Mesenchymal stem cell (in vitro differentiated cells and primary cell): Measurements from ENCODE around the gene MDFIC.

Experiments
- DNase-seq: peaks from one replicate; pipeline ENCODE4 v3.0.0-alpha.2; 2013
- H2AFZ ChIP-seq: one replicate; pipeline ENCODE4 v1.6.1; 2013; ENCODE audit warnings: low read depth, mild to moderate bottlenecking, control low read depth, inconsistent platforms, low read length, moderate library complexity
- H2AK5ac ChIP-seq: 2 replicates; pipeline ENCODE4 v1.6.1; 2013; ENCODE audit warnings: low read length, moderate library complexity, mild to moderate bottlenecking, inconsistent platforms; ENCODE audit not compliant: severe bottlenecking
- H2BK120ac ChIP-seq: one replicate; pipeline ENCODE4 v1.6.1; 2013; ENCODE audit warnings: low read depth, mild to moderate bottlenecking, inconsistent platforms, low read length, moderate library complexity
- H2BK12ac ChIP-seq, 2 experiments: one replicate each; pipeline ENCODE4 v1.6.1; 2013; ENCODE audit warnings: inconsistent platforms in 2 of 2, low read length in 2 of 2, mild to moderate bottlenecking in 2 of 2, moderate library complexity in 2 of 2, control low read depth in 1 of 2
- H2BK15ac ChIP-seq: one replicate; pipeline ENCODE4 v1.6.1; 2013; ENCODE audit warnings: mild to moderate bottlenecking, low read depth, inconsistent platforms; ENCODE audit not compliant: poor library complexity, severe bottlenecking
- H2BK5ac ChIP-seq: 2 replicates; pipeline ENCODE4 v1.6.1; 2013; ENCODE audit warnings: low read depth, mild to moderate bottlenecking, low read length, control low read depth, inconsistent platforms; ENCODE audit not compliant: poor library complexity, severe bottlenecking
- H3K14ac ChIP-seq, 2 experiments: one replicate each; pipeline ENCODE4 v1.6.1; 2013; ENCODE audit warnings: inconsistent platforms in 2 of 2, low read length in 2 of 2, control low read depth in 1 of 2, mild to moderate bottlenecking in 1 of 2, moderate library complexity in 1 of 2
- H3K18ac ChIP-seq, 2 experiments: one replicate each; pipeline ENCODE4 v1.6.1; 2013; ENCODE audit warnings: inconsistent platforms in 2 of 2, low read length in 2 of 2, control low read depth in 1 of 2, low read depth in 1 of 2, mild to moderate bottlenecking in 1 of 2
- H3K23ac ChIP-seq, 2 experiments: one replicate each; pipeline ENCODE4 v1.6.1; 2013; ENCODE audit warnings: inconsistent platforms in 2 of 2, low read length in 2 of 2, mild to moderate bottlenecking in 2 of 2, moderate library complexity in 2 of 2, control low read depth in 1 of 2
- H3K27ac ChIP-seq: 2 replicates; pipeline ENCODE4 v1.5.1; 2013; ENCODE audit warnings: mild to moderate bottlenecking, moderate library complexity, low read length, control low read depth, inconsistent platforms; ENCODE audit not compliant: poor library complexity, severe bottlenecking
- H3K27me3 ChIP-seq, 2 experiments: 2 replicates each; pipeline versions ENCODE4 v1.6.1 to v1.7.0; 2013; ENCODE audit warnings: low read length in 2 of 2, mild to moderate bottlenecking in 2 of 2, moderate library complexity in 2 of 2, control low read depth in 1 of 2, inconsistent platforms in 1 of 2; ENCODE audit not compliant: control insufficient read depth in 1 of 2, insufficient read depth in 1 of 2
- H3K36me3 ChIP-seq, 2 experiments: 2 replicates each; pipeline versions ENCODE4 v1.6.1 to v1.7.0; 2013; ENCODE audit warnings: low read length in 2 of 2, control low read depth in 1 of 2, inconsistent platforms in 1 of 2, low read depth in 1 of 2, mild to moderate bottlenecking in 1 of 2; ENCODE audit not compliant: insufficient read depth in 2 of 2, control insufficient read depth in 1 of 2
- H3K4ac ChIP-seq, 2 experiments: one replicate each; pipeline ENCODE4 v1.6.1; 2013; ENCODE audit warnings: inconsistent platforms in 2 of 2, low read length in 2 of 2, mild to moderate bottlenecking in 2 of 2, moderate library complexity in 2 of 2, control low read depth in 1 of 2, low read depth in 1 of 2
- H3K4me1 ChIP-seq: 2 replicates; pipeline ENCODE4 v1.6.1; 2013; ENCODE audit warnings: low read depth, low read length, control low read depth; ENCODE audit not compliant: control insufficient read depth, insufficient read depth
- H3K4me2 ChIP-seq: 2 replicates; pipeline ENCODE4 v1.6.1; 2013; ENCODE audit warnings: low read length, mild to moderate bottlenecking, inconsistent platforms; ENCODE audit not compliant: poor library complexity, severe bottlenecking
- H3K4me3 ChIP-seq, 2 experiments: 2 replicates each; pipeline versions ENCODE4 v1.5.1 to v1.7.0; 2013; ENCODE audit warnings: low read length in 2 of 2, mild to moderate bottlenecking in 2 of 2, control low read depth in 1 of 2, low read depth in 1 of 2; ENCODE audit not compliant: insufficient read depth in 1 of 2
- H3K79me1 ChIP-seq: replicated peaks from 2 replicates; pipeline ENCODE4 v1.6.1; 2013; ENCODE audit warnings: mild to moderate bottlenecking, control low read depth, low read length, inconsistent platforms; ENCODE audit not compliant: poor library complexity, severe bottlenecking
- H3K9ac ChIP-seq: 2 replicates; pipeline ENCODE4 v1.7.0; 2013; ENCODE audit warnings: mild to moderate bottlenecking, low read length, moderate library complexity
- H3K9me3 ChIP-seq: 2 replicates; pipeline ENCODE4 v1.7.0; 2013; ENCODE audit warnings: mild to moderate bottlenecking, low read length; ENCODE audit not compliant: control insufficient read depth
- H4K8ac ChIP-seq: one replicate; pipeline ENCODE4 v1.6.1; 2013; ENCODE audit warnings: inconsistent platforms, mild to moderate bottlenecking, low read length, moderate library complexity
- H4K91ac ChIP-seq: one replicate; pipeline ENCODE4 v1.6.1; 2013; ENCODE audit warnings: mild to moderate bottlenecking, low read length, inconsistent platforms
- WGBS: methylation state at CpG from one replicate; pipeline ENCODE4 v1.1.7; 2013; ENCODE audit warnings: mixed read lengths; 5-methylcytosine and 5-hydroxymethylcytosine counted together

MDFIC gene

DNA sequence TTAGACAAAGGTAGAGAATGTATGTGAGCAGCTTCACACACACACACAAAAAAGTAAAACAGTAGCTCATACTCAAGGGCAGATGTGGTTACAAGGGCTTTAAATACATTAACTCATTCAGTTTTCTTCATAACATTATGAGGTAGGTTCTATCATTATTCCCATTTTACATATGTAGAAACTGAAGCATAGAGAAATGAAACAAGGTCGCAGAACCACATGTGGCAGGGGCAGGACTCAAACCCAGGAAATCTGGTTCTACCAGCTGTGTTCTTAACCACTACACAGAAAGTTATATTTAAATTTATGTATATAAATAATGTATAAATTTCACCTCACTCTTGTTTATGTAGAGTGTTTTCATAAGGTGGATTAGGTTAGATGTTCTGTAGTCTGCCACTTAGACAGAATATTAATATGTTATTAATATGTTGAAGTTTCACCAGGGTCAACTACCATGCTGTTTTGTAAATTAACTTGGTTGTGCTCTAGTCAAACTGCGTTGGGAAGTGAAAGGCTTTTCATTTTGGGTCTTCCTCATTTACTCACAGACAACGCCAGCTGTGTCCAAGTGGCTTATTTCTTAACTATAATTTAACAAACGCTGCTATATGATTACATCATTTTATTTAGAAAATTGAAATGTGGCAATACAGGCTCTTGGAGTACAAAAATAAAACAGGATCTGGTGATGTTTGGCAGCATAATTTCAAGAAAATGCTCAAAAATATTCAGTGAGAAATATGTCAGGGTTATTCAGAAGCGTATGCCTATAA lies 138.4 kb downstream of the MDFIC start:
- Histone ChIP-seq H3K14ac (no peak overlapping the region), H3K9me3 (no peaks in the 10 kb centered on the region), H3K4me1 (no peaks in the 10 kb centered on the region), H4K91ac (no peak overlapping the region), H3K27ac (no peak overlapping the region), H4K8ac (no peak overlapping the region), H3K23ac (no peak overlapping the region), H3K27me3 (no peaks in the 10 kb centered on the region), H2BK120ac (no peak overlapping the region), H3K9ac (no peak overlapping the region), H3K4me3 (no peak overlapping the region), H3K4ac (no peak overlapping the region), H3K18ac (no peak overlapping the region), H3K36me3 (no peaks in the 10 kb centered on the region), H2BK12ac (no peak overlapping the region), H2AFZ (no peak overlapping the region), H2AK5ac (no peak overlapping the region), H3K79me1 (no peaks in the 10 kb centered on the region), H2BK15ac (no peak overlapping the region), H2BK5ac (no peak overlapping the region), H3K4me2 (no peak overlapping the region)
- DNase-seq = no peak
- WGBS = 88% methylated on average over 2 of the region's 5 CpGs

DNA sequence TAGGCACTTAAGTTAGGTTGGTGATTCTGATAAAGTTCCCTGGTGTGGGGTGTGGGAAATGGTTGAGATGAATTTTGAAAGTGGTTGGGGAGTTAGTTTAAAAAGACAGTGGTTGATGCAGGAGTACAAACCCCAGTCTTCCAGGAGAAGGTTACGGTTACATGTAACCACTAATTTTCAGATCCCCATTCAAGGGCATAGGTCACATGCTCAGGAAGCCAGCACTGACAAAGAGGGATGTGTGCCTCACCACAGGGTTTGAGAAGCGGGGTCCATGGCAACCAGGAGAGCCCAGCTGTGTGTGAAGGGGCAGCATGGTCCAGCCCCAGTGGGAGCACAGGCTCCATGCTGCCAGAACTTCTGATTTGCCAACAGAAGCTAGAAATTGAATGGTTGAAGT lies 144.2 kb downstream of the MDFIC start:
- Histone ChIP-seq H2BK15ac (no peak overlapping the region), H3K18ac (no peak overlapping the region), H3K36me3 (no peaks in the 10 kb centered on the region), H4K8ac (no peak overlapping the region), H2BK120ac (no peak overlapping the region), H3K9ac (no peak overlapping the region), H3K4me3 (no peak overlapping the region), H3K23ac (no peak overlapping the region), H2BK5ac (no peak overlapping the region), H3K9me3 (no peaks in the 10 kb centered on the region), H2BK12ac (no peak overlapping the region), H2AK5ac (no peak overlapping the region), H3K27ac (no peak overlapping the region), H3K14ac (no peak overlapping the region), H3K4ac (no peak overlapping the region), H4K91ac (no peak overlapping the region), H3K79me1 (no peaks in the 10 kb centered on the region), H3K4me1 (no peaks in the 10 kb centered on the region), H3K4me2 (no peak overlapping the region), H3K27me3 (no peaks in the 10 kb centered on the region), H2AFZ (no peak overlapping the region)
- WGBS = 86% methylated on average over 2 of the region's 2 CpGs
- no peak for DNase-seq

DNA sequence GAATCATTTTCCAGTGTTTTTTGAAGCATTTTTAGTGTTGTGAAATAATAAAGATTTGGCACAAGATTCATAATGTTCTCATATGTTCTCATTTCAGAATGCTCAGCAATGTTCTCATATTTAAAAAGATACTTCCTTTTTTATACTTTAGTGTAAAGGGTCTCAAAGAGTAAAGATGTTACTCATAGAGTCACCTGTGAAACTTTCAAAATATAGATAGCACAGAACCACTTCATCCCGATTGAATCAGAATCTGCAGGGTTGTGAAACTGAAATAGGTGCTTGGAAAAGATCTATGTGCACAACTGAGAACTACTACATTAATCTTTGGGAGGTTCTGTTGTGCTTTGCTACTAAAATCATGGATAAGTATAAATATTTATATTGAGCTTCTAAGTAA lies 144.7 kb downstream of the MDFIC start:
- no peaks in the 10 kb centered on the region for H3K4me1 ChIP-seq
- H3K79me1 ChIP-seq = no peaks in the 10 kb centered on the region
- H3K4me3 ChIP-seq = no peak overlapping the region
- no peaks in the 10 kb centered on the region for H3K36me3 ChIP-seq
- WGBS = 100% methylated on average over 1 of the region's 1 CpG
- H4K8ac ChIP-seq = no peak overlapping the region
- H3K4ac ChIP-seq = no peak overlapping the region
- H3K9me3 ChIP-seq = no peaks in the 10 kb centered on the region
- no peak overlapping the region for H2BK120ac ChIP-seq
- no peak overlapping the region for H2BK5ac ChIP-seq
- no peak overlapping the region for H3K27ac ChIP-seq
- no peak overlapping the region for H2AK5ac ChIP-seq
- H2BK15ac ChIP-seq = no peak overlapping the region
- H3K23ac ChIP-seq = no peak overlapping the region
- H3K18ac ChIP-seq = no peak overlapping the region
- no peak overlapping the region for H3K9ac ChIP-seq
- no peak overlapping the region for H3K14ac ChIP-seq
- H3K4me2 ChIP-seq = no peak overlapping the region
- no peaks in the 10 kb centered on the region for H3K27me3 ChIP-seq
- no peak for DNase-seq
- H2AFZ ChIP-seq = no peak overlapping the region
- H4K91ac ChIP-seq = no peak overlapping the region
- H2BK12ac ChIP-seq = no peak overlapping the region

DNA sequence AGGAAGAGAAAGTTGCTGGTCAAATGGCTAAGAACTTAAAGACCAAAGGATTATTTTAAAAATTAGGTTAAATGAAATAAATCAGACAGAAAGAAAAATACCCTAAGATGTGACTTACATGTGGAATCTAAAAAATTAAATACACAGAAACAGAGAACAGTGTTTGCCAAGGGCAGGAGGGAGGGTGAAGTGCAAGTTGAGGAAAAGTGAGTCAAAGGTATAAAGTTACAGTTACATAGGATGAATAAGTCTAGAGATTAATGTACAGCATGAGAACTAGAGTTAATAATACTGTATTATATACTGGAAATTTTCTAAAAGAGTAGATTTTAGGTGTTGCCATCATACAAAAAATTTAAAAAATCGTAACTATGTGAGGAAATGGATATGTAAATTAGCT lies 146.3 kb downstream of the MDFIC start:
- Histone ChIP-seq H3K14ac (no peak overlapping the region), H2AK5ac (no peak overlapping the region), H3K27me3 (no peaks in the 10 kb centered on the region), H4K91ac (no peak overlapping the region), H4K8ac (no peak overlapping the region), H3K36me3 (no peaks in the 10 kb centered on the region), H2BK5ac (no peak overlapping the region), H2BK15ac (no peak overlapping the region), H2AFZ (no peak overlapping the region), H3K4me3 (no peak overlapping the region), H3K9ac (no peak overlapping the region), H3K27ac (no peak overlapping the region), H2BK120ac (no peak overlapping the region), H2BK12ac (no peak overlapping the region), H3K23ac (no peak overlapping the region), H3K9me3 (no peaks in the 10 kb centered on the region), H3K4ac (no peak overlapping the region), H3K4me2 (no peak overlapping the region), H3K4me1 (no peaks in the 10 kb centered on the region), H3K18ac (no peak overlapping the region), H3K79me1 (no peaks in the 10 kb centered on the region)
- WGBS = no CpG with 5 or more reads among the region's 1 CpG
- no peak for DNase-seq
